Activated CD4-positive, alpha-beta T cell treated with anti-CD3 and anti-CD28 coated beads for 4 hours (primary cell): Measurements from ENCODE around the gene MOB2.

Experiments used
- DNase-seq, 2 donors: peaks; one replicate each; pipeline ENCODE4 v3.0.0-alpha.2; 2020

The MOB2 gene

DNA sequence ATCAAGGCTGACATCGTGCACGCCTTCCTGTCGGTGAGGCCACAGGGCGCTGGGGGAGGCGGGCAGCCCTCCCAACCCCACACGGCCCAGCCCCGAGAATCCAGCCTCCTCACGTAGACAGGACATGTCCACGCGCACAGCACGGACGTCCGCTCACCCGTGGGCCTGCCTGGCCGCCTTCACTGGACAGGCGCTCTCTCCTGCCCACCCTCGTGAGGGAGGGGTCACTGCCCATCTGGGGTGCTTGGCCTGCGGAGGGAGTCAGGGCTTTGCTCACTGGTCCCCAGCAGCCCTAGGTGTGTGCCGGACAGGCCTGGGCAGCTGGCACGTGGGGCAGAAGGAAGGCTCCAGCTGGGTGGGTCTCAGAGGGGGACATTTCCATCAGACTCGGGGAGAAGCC is 32.0 kb downstream of the MOB2 start:
- DNase-seq: no peak

DNA sequence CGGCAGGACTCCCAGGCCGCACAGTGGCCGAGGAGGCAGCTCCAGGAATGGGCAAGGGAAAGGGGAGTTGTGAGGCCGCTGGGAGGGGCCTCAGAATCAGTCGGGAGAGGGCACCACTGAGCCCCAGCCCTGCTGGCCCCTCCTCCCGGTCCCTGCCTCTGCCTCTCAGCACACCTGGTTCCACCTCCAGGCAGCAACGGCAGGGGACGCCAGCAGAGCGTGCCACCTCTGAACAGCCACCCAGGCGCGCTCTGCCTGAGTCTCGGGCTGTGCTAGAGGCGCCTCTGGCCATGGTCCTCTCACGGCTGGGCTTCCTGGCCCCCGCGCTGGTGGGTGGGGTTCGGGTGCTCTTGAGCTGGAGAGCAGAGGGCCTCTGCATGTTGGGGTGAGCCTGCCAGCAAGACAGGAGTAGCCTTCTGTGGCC is 33.0 kb downstream of the MOB2 start:
- no peak for DNase-seq

DNA sequence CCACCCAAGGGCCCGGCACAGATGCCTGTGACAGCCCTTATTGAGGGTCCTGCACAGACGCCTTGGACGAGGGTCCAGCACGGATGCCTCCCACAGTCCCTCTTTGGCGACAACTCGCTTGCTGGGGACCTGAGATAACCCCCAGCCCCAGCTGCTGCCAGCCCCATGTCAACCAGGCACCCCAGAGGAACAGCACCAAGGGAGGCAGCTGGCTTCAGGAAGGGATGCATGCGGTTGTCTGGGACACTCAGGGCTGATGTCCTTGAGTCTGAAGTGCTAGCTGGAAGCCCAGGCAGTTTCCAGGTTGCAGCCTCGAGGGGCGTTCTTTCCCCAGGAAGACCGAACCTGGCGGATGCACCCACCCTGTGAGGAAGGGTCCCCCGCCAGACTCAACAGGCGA is 33.8 kb downstream of the MOB2 start:
- no peak for DNase-seq

DNA sequence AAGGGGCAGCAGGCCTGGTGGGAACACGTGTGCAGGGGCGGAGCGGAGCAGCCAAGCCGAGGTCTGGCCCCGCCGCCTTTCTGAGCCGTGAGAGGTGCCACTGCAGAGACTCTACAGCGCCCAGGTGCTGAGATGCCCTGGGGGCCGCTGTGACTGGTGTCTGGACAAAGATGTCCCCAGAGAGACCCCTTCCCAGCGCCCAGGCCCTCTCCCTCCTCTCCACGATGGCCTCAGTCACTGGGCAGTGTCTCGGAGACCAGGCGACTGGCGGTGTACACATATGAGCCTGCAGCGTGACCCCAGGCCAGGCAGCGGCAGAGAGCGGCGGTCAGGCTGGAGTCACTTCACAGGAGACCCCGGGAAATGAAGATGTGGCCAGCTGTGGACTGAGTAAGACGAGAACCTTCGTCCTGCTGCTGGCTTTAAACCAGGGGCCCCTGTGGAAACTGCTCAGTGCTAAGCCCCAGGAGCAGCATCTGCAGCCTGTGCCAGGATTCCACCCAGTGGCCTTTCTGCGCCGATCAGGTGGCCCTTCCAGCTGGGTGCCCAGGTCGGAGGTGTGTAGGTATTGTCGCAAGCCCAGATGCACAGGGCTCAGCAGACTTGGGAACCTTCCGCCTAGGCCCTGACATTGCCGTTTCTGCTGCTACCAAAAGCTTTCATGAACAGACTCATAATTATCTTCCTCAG is 34.7 kb downstream of the MOB2 start:
- no peak for DNase-seq

DNA sequence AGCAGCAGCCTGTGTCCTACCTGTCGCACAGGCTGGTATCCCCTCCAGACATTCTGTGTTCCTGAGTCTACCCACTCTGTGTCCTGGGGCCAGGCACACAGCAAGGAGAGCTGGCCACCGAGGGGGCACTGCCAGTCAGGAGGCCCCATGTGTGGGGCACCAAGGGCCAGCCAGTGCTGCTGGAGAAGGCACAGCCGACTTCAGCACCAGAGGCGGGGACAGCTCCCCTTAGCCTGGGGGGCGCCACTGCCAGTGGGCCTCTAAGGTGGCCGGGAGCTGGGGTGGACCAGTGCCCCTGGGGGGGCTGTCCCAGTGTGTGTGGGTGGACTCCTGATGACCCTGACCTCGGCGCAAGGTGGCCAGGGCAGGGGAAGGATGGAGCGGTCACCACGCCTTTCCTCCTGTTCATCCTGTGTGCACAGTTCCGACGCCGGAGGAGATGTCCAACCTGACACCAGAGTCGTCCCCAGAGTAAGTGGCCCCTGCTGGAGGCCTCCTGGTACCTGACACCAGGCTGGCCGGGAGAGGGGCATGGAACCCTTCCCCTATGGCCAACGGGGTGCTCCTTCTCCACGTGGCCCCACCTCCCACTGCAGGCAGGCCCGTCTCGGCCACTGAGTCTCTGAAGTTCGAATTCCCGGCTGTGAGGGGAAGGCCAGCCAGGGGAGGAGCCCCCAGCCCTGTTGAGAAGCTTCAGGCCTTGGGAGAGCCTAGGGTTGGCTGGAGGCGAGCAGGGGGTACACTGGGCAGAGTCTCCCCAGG is 35.4 kb downstream of the MOB2 start:
- DNase-seq: no peak

DNA sequence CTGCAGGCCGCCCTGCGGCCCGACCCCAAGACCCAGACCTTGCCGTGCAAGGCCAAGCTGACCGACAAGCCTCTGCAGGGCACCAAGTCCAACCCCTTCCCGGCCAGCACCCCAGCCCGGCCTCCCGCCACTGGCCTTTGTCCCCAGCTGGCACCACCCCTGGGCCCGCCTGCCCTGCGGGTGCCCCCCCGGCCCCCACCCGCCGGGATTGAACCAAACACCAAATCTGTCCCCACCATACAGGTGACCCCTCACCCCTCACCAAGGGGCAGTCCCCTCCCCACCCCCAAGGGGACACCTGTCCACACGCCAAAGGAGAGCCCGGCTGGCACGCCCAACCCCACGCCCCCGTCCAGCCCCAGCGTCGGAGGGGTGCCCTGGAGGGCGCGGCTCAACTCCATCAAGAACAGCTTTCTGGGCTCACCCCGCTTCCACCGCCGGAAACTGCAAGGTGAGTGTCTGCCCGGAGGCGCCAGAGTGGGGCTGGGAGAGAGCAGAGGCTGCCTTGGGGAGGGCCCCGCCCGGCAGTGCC is 36.2 kb downstream of the MOB2 start:
- DNase-seq: no peak

DNA sequence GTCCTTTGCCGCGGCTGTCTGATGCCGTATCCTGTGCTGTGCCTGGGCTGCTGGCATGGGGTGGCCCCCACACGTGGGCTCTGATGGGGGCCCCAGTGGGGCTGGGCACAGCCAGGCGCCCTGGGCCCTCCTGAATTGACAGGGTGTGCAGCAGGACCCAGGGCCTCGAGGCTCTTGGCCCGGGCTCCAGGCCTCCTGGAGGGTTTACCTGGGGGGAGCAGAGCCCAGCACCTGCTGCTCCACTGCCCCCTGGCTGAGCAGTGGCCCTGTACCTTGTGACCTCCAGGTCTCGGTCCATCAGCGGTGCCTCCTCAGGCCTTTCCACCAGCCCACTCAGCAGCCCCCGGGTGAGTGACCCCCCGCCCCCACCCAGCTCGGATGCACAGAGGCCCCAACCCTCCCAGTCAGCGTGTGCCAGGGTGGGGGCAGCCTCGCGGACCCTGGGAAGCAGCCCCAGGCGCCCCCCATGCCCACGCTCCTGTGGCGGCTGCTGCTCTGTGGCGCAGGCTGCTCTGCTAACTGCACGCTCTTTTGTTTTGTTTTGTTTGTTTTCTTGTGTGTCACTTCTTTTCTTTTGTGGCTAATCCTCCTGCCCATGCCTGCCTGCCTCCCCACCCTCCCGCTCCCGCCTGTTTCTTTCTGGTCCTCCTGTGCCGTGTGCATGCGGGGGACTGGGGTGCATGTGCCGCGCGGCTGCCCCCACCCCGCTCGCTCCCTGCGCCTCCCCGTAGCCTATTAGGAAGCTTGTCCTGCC is 36.9 kb downstream of the MOB2 start:
- no peak for DNase-seq

DNA sequence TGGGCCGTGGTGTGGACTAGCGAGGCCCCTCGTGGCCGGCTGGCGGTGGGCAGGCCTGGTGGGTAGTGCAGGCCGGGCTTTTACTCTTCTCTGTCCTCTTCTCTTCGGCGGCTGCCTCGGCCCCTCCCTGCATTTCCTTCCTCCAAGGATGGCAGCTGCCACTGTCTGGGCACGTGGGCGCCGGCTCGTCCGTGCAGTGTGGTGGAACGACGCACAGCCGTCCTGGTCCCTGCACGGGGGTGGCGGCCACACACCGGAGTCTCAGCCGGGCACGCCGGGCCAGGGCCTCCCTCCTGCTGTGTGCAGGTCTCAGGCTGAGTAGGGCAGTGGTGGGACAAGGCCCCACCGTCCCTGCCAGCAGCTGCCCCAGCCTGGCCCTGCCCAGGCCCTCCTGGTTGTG is 37.7 kb downstream of the MOB2 start:
- no peak for DNase-seq

DNA sequence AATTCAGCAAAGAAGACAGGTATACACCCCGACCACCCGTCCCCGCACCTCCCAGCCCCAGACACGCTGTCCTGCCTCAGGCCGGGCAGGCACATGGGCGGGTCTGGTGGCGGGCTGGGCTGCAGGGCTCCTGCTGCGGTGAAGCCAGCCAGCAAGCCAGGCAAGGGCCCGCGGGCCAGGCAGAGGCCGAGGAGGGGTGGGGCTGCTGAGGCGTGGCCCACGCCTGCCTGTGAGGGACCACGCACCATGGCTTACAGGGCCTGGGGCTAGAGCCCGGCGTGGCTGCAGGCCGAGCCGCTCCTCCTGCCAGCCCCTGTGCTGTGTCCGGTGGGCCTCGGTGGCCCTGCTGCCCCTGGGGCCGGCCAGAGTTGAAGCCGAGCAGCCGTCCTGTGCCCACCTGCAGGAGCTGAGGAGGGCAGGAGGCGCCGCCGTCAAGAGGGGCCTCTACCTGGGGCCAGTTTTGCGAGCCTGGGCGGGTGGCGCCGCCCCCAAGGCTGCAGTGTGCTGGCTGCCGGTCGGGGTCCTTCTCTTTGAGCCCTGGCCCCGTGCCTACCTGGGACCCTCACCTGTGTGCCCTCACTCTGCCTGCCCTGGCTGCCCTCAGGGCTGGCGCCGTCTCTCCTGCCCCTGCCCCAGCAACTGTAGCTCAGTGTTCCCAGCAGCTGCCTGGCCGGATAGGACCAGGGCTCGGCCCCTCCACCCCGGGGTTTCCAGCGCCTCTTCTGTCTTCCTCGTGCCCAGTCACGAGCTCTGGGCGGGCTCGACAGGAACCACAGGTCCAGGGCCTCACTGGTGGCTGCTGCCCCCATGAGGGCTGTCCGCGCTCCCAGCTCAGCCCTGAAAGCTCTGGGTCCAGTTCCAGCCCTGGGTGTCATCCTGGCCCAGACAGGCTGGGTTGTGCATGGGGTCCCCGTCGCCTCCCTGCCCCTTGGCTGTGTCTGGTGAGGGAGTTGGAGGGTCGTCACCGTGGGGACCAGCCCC is 38.4 kb downstream of the MOB2 start:
- no peak for DNase-seq

DNA sequence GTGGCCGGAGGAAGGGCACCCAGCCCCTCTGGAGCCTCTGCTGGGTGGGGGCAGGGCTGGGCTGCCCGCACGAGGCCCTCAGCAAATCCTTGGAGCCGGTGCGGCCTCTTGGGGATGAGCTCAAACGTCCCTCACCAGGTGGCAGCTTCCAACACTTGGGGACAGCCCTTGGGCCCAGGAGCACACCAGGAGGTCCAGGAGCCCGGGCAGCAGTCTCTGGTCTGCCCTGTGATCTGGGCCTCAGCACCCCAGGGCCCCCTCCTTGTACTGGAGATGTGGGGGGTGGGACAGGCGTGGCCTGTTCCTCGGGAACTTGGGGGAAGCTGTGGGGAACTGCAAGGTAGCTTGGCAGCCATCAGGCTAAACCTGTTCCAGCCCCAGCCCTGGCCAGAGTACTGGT is 40.0 kb downstream of the MOB2 start:
- no peak for DNase-seq

DNA sequence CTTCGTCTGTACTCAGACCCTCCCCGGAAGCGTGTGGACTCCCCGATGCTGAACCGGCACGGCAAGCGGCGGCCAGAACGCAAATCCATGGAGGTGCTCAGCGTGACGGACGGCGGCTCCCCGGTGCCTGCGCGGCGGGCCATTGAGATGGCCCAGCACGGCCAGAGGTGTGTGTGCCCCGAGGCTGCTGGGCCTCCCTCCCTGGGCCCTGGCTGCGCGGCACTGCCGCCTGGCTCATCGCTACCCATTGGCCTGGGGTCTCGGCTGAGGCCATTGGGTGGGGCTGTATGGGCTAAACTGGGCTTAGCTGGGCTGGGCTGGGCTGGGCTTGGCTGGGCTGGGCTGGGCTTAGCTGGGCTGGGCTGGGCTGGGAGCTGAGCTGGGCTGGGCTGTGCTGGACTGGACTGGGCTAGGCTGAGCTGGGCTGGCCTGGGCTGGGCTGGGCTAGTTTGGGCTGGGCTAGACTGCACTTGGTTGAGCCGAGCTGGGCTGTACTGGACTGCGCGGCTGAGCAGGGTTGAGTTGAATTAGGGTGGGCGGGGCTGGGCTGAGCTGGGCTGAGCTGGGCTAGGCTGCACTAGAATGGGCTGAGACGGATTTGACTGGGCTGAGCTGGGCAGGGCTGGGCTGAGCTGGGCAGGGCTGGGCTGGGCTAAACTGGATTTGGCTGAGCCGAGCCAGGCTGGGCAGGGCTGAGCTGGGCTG is 40.7 kb downstream of the MOB2 start:
- DNase-seq: no peak

DNA sequence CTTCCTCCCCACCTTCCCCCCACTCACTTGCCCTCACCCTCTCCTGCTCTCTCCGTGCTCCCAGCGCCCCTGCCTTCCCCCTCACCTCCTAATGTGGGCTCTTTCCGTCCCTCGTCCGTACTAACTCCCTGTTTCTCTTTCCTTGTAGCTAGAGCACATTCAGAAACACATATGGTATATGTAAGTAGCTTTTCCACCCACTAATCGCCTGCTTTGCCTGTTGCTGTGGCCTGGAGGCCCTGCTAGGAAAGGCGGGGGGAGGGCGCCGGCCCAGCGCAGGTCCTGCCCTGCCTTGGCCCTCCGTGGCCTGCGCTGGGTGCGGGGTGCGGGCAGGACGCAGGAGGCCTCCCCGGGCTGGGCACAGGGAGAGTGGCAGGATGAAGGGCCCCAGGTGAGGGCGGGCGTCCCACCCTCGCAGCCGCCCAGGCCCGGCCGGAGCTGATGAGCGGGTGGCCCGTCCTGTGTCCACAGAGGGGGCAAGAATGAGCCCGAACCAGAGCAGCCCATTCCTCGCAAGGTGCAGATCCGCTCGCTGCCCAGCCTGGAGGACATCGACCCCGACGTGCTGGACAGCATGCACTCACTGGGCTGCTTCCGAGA is 41.7 kb downstream of the MOB2 start:
- no peak for DNase-seq

DNA sequence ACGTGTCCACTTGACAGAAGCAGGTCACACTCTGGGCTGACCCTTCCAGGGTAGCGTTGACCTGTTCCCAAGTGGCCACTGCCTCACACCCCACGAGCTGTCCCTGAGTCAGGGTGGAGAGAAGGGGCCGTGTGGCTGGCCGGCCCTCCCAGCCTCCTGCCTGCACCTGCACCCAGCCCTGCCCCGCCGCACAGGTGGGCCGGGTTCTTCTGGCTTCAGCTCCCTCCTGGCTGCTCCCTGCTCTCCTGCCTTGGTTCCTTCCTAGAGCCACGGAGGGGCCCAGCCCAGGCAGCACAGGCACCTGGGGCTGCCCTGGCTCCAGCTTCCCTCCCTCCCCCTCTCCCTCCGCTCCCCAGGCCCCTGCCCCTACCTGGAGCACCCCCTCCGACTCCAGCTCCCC is 42.3 kb downstream of the MOB2 start:
- no peak for DNase-seq

DNA sequence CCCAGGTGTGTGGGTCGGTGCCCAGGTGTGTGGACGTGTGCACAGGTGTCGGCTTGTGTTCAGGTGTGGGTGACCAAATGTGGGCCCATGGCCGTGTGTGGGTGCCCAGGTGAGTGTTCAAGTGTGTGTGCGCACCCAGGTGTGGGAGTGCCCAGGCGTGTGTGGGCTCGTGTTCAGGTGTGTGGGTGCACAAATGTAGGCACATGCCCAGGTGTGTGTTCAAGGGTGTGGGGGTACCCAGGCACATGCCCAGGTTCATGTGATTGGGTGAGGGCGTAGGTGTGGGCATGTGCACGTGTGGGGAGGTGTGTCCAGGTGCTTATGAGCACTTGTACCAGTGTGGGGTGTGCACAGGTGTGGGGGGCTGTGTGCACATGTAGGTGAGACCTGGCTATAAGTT is 42.8 kb downstream of the MOB2 start:
- no peak for DNase-seq

DNA sequence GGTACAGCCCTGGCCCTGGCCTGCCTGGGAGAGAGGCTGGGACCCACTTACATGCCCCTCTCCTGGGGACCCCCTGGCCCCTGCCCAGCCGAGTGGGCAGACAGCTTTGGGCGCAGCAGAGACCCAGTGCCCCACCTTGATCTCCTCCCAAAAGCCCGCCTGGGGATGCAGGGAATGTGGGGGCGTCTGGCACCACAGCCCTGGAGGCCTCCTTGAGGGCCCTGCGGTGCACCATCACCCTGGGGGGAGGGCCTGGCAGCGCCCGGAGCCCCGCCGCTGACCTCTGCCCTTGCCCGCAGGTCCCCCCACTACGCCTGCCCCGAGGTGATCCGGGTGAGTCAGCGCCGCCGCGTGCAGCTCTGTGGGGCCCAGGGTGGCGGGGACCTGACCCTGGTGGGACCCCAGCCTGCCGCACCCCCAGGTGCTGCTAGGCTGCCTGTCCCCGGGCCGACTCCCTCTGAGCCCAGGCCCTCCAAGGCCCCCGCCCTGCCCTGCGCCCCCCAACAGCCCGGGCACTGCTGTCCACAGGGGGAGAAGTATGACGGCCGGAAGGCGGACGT is 43.7 kb downstream of the MOB2 start:
- DNase-seq: no peak

DNA sequence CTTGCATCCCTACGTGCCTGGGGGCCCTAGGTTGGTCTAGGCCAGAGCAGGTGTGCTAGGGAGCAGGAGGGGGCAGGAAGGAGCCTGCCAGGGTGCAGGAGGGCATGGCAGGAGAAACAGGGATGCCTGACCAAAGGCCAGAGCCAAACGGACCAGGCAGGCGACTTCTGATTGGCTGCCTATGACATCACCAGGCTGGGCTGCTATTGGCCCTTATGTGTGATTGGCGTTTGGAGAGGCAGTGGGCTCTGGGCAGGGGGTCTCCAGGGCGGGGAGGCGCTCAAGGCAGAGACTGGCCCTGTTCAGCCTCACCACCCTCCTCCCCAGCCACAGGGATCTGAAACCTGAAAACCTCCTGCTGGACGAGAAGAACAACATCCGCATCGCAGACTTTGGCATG is 44.4 kb downstream of the MOB2 start:
- no peak for DNase-seq

DNA sequence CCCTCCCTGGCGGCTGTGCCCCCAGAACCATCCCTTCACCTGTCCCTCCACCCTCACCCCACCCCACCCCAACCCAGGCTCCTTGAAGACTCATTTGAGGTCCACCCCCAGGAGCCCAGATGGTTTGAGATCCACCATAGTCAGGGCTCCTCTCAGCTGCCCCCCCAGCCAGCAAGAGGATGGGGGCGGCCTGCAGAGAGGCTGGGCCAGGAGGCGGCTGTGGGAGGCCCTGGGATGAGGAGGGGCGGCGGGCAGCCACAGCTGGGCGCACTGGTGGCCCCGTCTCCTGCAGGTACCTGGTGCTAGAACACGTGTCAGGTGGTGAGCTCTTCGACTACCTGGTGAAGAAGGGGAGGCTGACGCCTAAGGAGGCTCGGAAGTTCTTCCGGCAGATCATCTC is 46.1 kb downstream of the MOB2 start:
- no peak for DNase-seq

DNA sequence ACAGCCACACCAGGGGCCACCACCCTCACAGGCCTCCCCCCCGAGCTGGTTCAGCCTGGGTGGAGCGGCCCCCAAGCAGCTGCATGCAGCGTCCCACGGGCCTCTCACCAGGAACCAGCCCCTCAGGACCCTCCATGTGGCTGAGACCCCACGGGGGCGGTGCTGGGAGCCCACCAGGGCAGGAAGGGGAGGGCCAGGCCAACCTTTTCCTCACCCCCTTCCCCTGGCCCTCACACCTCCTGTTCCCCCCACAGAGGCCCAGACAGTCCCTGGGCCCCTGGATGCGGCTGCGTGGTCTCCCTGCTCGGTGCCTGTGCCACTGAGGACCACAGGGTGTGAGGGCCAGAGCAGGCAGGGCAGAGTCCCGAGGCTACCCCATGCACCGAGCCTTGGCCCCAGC is 46.5 kb downstream of the MOB2 start:
- no peak for DNase-seq

DNA sequence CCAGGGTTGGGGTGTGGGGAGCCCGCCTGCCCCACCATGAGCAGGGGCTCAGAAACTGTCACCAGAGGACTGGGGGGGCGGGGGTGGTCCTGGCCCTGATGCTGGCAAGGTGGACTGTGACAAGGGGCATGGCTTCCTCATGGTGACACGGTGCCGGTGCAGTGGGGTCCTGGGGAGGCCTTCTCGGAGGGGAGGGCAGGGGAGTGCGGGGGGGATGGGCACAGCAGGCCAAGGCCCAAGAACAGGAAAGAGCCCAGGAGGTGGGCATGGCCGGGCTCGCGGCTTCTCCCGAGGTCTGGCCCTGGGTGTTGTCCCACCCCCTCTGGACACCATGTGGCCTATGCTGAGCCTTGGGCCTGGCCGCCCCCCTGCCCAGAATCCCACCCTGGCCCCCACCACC is 47.2 kb downstream of the MOB2 start:
- DNase-seq: no peak

DNA sequence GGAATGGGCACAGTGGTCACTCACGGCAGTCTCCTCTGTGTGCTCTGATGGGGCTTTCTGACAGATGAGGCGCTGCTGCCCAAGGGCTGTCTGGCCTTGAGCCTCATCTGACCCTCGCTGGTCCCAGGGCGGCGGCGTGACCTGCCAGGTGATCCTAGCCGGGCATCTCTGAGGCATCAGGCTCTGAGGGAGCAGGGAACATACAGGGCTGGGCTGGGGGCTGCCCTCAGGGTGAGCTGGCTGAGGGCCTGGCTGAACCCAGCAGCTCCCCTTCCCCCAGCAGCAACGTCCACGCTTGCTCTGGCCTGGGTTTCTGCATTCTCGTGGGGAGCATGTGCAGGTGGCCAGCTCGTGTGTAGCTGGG is 47.6 kb downstream of the MOB2 start:
- DNase-seq: no peak
